Activated naive CD4-positive, alpha-beta T cell treated with anti-CD3 and anti-CD28 coated beads for 36 hours (primary cell): ENCODE results near the gene PLEKHA5. TPM values are rescaled to one million over a fixed set of nuclear protein-coding genes. Genes with fewer than 3 reads are reported as not detected.

ENCODE experiments used
- CTCF ChIA-PET: fragments of 350-600 bp; sonication (Branson Sonifier 250); formaldehyde crosslinking; loops from one replicate; lab custom pipeline; 2021; ENCODE audit warnings: antibody characterized with exemption; lab: Charles Lee
- DNase-seq: peaks from one replicate; pipeline ENCODE4 v3.0.0-alpha.2; 2020
- H3K27ac Mint-ChIP-seq: one replicate; pipeline ENCODE4 v1.8.0; 2021; ENCODE audit warnings: mild to moderate bottlenecking, mixed read lengths
- H3K27me3 Mint-ChIP-seq: one replicate; pipeline ENCODE4 v1.8.0; 2021; ENCODE audit warnings: low read depth, mixed read lengths
- H3K36me3 Mint-ChIP-seq: one replicate; pipeline ENCODE4 v1.8.0; 2021; ENCODE audit warnings: low read depth, mixed read lengths
- H3K4me1 Mint-ChIP-seq: one replicate; pipeline ENCODE4 v1.8.0; 2021; ENCODE audit warnings: low read depth, mixed read lengths
- H3K4me3 Mint-ChIP-seq: one replicate; pipeline ENCODE4 v1.8.0; 2021; ENCODE audit warnings: mild to moderate bottlenecking, moderate library complexity, mixed read lengths
- H3K9me3 Mint-ChIP-seq: one replicate; pipeline ENCODE4 v1.8.0; 2021; ENCODE audit warnings: mixed read lengths
- intact Hi-C: fragments of 100-400 bp; cut with micrococcal nuclease; formaldehyde crosslinking; loops from one replicate; pipeline ENCODE4 v1.15.1; 2023
- total RNA-seq, 2 experiments: library from RNA; stranded (reverse); gene quantifications; one replicate each; pipeline ENCODE4 v1.2.3, GENCODE V29; 2021

PLEKHA5 gene
- total RNA-seq, 2 experiments from 2014 or later, result 0.69 to 0.81 TPM

DNA sequence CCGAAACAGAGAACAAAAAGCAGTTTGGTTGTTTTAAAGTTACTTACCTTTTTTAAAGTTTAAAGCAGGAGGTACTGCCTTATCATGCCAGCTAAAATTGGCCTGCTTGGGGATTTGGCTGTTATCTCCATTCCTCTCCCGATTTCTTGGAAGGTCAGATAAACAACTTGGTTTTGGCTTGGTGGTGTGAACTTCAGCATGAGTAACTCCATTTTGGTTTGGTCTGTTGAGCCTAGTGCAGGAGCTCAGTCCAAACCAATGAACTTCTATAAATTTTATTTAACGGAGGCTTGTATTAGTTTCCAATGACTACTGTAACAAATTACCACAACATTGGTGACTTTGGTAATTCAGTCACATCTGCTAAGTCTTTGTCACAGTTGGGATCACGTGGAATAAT is 82.3 kb downstream of the PLEKHA5 start:
- Mint-ChIP-seq H3K27me3 (no peaks in the 10 kb centered on the region), H3K36me3 (no peaks in the 10 kb centered on the region), H3K9me3 (no peaks in the 10 kb centered on the region), H3K4me3 (no peak overlapping the region), H3K4me1 (no peaks in the 10 kb centered on the region), H3K27ac (no peak overlapping the region)
- DNase-seq, result no peak
- CTCF ChIA-PET, result no interaction called here
- intact Hi-C loops, result no loop called here

GRCh38 chr12:19212245-19212644 is 82.7 kb downstream of the PLEKHA5 start:
- H3K27ac Mint-ChIP-seq, result no peak overlapping the region

DNA sequence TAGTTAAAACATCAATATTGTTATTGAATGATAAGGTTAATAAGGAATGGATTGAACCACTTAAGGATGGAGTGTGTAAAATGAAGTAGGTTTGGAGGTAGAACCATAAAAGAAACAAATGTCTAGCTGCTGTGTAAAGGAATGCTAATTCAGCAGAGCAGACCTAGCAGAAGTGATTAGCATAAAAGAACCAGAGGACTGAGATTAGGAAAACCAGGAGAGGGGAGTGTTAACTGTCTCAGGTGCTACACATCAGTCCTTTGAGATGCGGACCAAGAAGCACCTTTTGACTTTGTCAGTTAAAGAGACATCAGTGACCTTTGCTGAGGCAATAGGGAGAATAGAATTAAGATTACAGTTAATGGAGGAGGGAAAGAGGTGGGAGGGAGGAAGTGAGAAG is 84.5 kb downstream of the PLEKHA5 start:
- CTCF ChIA-PET, result no interaction called here
- intact Hi-C loops, result no loop called here
- H3K4me1 Mint-ChIP-seq, result no peaks in the 10 kb centered on the region
- H3K27me3 Mint-ChIP-seq, result no peaks in the 10 kb centered on the region
- H3K9me3 Mint-ChIP-seq, result no peaks in the 10 kb centered on the region
- no peaks in the 10 kb centered on the region for H3K36me3 Mint-ChIP-seq
- no peak overlapping the region for H3K4me3 Mint-ChIP-seq
- H3K27ac Mint-ChIP-seq, result no peak overlapping the region
- DNase-seq, result no peak

More at GRCh38 chr12:19212245-19212644, 82.7 kb downstream of the PLEKHA5 start:
- Mint-ChIP-seq H3K27me3 (no peaks in the 10 kb centered on the region), H3K9me3 (no peaks in the 10 kb centered on the region), H3K36me3 (no peaks in the 10 kb centered on the region), H3K4me1 (no peaks in the 10 kb centered on the region), H3K4me3 (no peak overlapping the region)
- DNase-seq, result no peak
- intact Hi-C loops, result no loop called here
- CTCF ChIA-PET, result no interaction called here

DNA sequence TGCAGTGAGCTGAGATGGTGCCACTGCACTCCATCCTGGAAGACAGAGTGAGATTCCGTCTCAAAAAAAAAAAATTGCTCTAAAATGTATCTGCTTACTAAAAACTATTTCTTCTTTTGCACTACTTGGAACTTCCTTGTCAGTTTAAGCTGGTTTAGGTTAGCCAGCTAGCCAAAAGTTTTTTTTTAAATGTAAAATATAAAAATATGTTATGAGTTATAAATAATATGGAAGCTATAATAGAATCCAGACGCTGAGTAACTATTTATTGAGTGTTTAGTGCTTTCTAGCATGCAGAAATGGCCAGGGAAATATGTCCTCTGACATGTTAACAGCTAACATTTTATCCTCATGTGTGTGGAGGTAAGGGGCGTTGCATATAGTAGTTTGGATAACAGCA is 85.6 kb downstream of the PLEKHA5 start:
- Mint-ChIP-seq H3K9me3 (no peaks in the 10 kb centered on the region), H3K4me1 (no peaks in the 10 kb centered on the region), H3K27me3 (no peaks in the 10 kb centered on the region), H3K27ac (no peak overlapping the region), H3K36me3 (no peaks in the 10 kb centered on the region), H3K4me3 (no peak overlapping the region)
- no peak for DNase-seq
- CTCF ChIA-PET, result interaction anchor here (0.6 to 0.9 kb wide), 4 partner anchors 29 to 785 kb away, joined by 3 to 5 read pairs (median 4); no protein-coding TSS in a partner anchor
- intact Hi-C loops, result no loop called here

DNA sequence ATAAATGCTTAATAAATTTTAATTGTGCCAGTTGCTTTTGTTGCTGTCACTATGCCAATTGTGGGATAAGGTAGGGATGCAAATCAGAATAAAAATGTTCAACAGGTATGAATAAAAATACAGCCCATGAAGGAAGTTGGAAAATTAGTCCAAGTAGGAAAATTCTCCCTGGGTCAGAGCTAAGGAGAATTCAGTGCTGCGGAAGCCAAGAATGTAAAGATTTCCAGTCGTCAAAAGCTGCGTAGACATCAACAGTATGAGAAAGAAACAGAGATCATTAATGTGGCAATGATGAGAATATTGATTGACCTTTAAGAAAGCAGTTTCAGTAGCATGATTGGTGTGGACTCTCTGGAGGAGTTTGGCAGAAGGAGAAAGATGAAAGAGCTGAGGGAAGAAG is 87.9 kb downstream of the PLEKHA5 start:
- no peaks in the 10 kb centered on the region for H3K9me3 Mint-ChIP-seq
- no peaks in the 10 kb centered on the region for H3K36me3 Mint-ChIP-seq
- no peaks in the 10 kb centered on the region for H3K4me1 Mint-ChIP-seq
- no peak overlapping the region for H3K4me3 Mint-ChIP-seq
- no peak overlapping the region for H3K27ac Mint-ChIP-seq
- intact Hi-C loops, result no loop called here
- CTCF ChIA-PET, result interaction anchor here (0.5 kb wide), 1 partner anchor 280 kb away, joined by 3 read pairs; no protein-coding TSS in a partner anchor
- no peak for DNase-seq
- H3K27me3 Mint-ChIP-seq, result no peaks in the 10 kb centered on the region

DNA sequence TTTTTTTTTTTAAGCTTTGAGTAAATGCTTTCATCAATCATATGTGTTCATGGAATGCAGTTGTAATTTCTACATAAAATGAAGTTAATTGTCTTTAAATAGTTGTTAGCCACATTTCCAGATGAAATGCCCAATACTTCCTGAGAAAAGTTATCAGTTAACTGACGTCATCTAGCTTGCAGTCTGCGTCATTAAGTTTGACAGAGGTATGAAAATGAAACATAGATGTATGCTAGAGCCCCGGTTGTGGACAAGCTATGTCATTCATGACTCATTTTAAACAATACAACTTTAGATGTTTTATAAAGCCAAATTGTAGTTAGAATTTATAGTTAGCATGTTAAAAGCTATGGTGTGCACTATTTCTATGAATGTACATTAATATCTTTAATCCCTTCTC is 90.7 kb downstream of the PLEKHA5 start:
- Mint-ChIP-seq H3K9me3 (no peaks in the 10 kb centered on the region), H3K27me3 (peaks cover 3% of the 10 kb centered on the region), H3K4me1 (no peaks in the 10 kb centered on the region), H3K4me3 (no peak overlapping the region), H3K27ac (no peak overlapping the region), H3K36me3 (no peaks in the 10 kb centered on the region)
- intact Hi-C loops, result no loop called here
- CTCF ChIA-PET, result no interaction called here
- DNase-seq, result no peak

- CTCF ChIA-PET, result no interaction called here
- Mint-ChIP-seq H3K9me3 (no peaks in the 10 kb centered on the region), H3K27ac (no peak overlapping the region), H3K36me3 (no peaks in the 10 kb centered on the region), H3K4me1 (no peaks in the 10 kb centered on the region), H3K4me3 (no peak overlapping the region), H3K27me3 (peaks cover 3% of the 10 kb centered on the region)
- intact Hi-C loops, result no loop called here
- no peak for DNase-seq
Measured at GRCh38 chr12:19220852-19221466, 91.4 kb downstream of the PLEKHA5 start.

- no peak overlapping the region for H3K27ac Mint-ChIP-seq
- no peak overlapping the region for H3K4me3 Mint-ChIP-seq
- CTCF ChIA-PET, result interaction anchor here (0.6 to 0.7 kb wide), 3 partner anchors 91 to 1086 kb away, joined by 3 to 5 read pairs (median 3); no protein-coding TSS in a partner anchor
- peaks cover 3% of the 10 kb centered on the region for H3K27me3 Mint-ChIP-seq
- no peaks in the 10 kb centered on the region for H3K9me3 Mint-ChIP-seq
- DNase-seq, result no peak
- intact Hi-C loops, result no loop called here
- no peaks in the 10 kb centered on the region for H3K4me1 Mint-ChIP-seq
- H3K36me3 Mint-ChIP-seq, result no peaks in the 10 kb centered on the region
Measured at GRCh38 chr12:19222558-19222957, 93.0 kb downstream of the PLEKHA5 start.

GRCh38 chr12:19223018-19223417 is 93.5 kb downstream of the PLEKHA5 start:
- H3K36me3 Mint-ChIP-seq, result no peaks in the 10 kb centered on the region
- CTCF ChIA-PET, result interaction anchor here (0.6 to 0.7 kb wide), 3 partner anchors 91 to 1086 kb away, joined by 3 to 5 read pairs (median 3); no protein-coding TSS in a partner anchor
- DNase-seq, result no peak
- no peak overlapping the region for H3K27ac Mint-ChIP-seq
- no peaks in the 10 kb centered on the region for H3K9me3 Mint-ChIP-seq
- H3K4me3 Mint-ChIP-seq, result no peak overlapping the region
- intact Hi-C loops, result no loop called here
- H3K4me1 Mint-ChIP-seq, result no peaks in the 10 kb centered on the region
- H3K27me3 Mint-ChIP-seq, result peaks cover 3% of the 10 kb centered on the region

DNA sequence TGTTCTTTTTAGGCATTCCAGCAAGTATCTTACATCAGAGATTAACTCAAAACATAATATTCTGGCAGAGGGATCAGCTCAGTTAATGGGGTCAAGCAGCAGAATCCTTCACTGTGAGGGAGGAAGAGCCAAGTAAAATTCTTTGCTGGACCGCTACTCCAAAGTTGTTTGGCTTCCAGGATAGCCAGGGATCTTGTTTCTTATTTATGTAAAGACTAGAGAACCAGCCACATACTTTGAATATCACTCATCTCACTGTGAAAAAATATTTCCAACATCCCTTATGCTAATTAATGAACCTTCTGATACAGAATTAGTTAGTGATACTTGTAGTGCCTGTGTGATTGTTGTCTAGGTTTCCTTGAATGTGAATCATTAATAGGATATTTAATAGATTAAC is 94.2 kb downstream of the PLEKHA5 start:
- CTCF ChIA-PET, result no interaction called here
- intact Hi-C loops, result no loop called here
- Mint-ChIP-seq H3K27ac (no peak overlapping the region), H3K9me3 (no peaks in the 10 kb centered on the region), H3K4me3 (no peak overlapping the region), H3K27me3 (peaks cover 3% of the 10 kb centered on the region), H3K36me3 (no peaks in the 10 kb centered on the region), H3K4me1 (no peaks in the 10 kb centered on the region)
- DNase-seq, result no peak

DNA sequence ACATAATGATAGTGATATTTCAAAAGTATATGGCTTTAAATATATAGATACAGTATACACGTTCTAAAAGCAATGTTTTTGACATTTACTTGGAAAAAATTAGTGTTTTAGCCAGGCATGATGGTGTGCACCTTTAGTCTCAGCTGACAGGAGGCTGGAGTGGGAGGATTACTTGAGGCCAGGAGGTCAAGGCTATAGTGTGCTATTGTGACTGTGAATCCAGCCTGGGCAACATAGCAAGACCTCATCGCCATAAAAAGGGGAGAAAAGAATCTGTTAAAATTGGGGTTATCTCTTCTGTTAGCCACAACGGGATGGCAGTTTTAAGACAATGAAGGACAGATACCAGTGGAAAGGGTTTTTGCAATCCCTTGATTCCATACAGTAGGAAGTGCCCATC is 95.2 kb downstream of the PLEKHA5 start:
- Mint-ChIP-seq H3K4me1 (no peaks in the 10 kb centered on the region), H3K36me3 (no peaks in the 10 kb centered on the region), H3K27me3 (peaks cover 3% of the 10 kb centered on the region), H3K9me3 (no peaks in the 10 kb centered on the region), H3K27ac (no peak overlapping the region), H3K4me3 (no peak overlapping the region)
- intact Hi-C loops, result no loop called here
- DNase-seq, result no peak
- CTCF ChIA-PET, result no interaction called here

- Mint-ChIP-seq H3K9me3 (no peaks in the 10 kb centered on the region), H3K36me3 (no peaks in the 10 kb centered on the region), H3K27ac (no peak overlapping the region), H3K4me1 (no peaks in the 10 kb centered on the region), H3K27me3 (peaks cover 3% of the 10 kb centered on the region), H3K4me3 (no peak overlapping the region)
- CTCF ChIA-PET, result no interaction called here
- intact Hi-C loops, result no loop called here
- DNase-seq, result no peak
Measured at GRCh38 chr12:19227190-19227879, 97.8 kb downstream of the PLEKHA5 start.

- Mint-ChIP-seq H3K27me3 (peaks cover 3% of the 10 kb centered on the region), H3K4me3 (no peak overlapping the region), H3K27ac (no peak overlapping the region), H3K36me3 (no peaks in the 10 kb centered on the region), H3K4me1 (no peaks in the 10 kb centered on the region), H3K9me3 (no peaks in the 10 kb centered on the region)
- no peak for DNase-seq
- CTCF ChIA-PET, result no interaction called here
- intact Hi-C loops, result no loop called here
Measured at GRCh38 chr12:19227880-19228210, 98.3 kb downstream of the PLEKHA5 start.
